ENCODE results near the gene PALLD.
"Not testable (repeated sequence)": the region's sequence is repeated elsewhere in the genome, so short reads cannot be mapped to it uniquely, and the experiment has no call there.

Gene PALLD

GRCh38 chr4:168496834-168497233 lies at the start of gene PALLD:
Gene PALLD (plus strand): TSS chr4:168497052.
- no peak for DNase-seq

- DNase-seq, result not testable (repeated sequence)
These were observed 47.8 kb upstream of the PALLD start for GRCh38 chr4:168449063-168449462.

- peak; percentile 68 for DNase-seq
These were observed 47.0 kb upstream of the PALLD start for GRCh38 chr4:168449719-168450452.

GRCh38 chr4:168451331-168451730 lies 45.5 kb upstream of the PALLD start:
- DNase-seq, result peak; percentile 17

GRCh38 chr4:168451744-168452390 lies 45.0 kb upstream of the PALLD start:
- DNase-seq, result peak; percentile 71

- no peak for DNase-seq
These were observed 43.7 kb upstream of the PALLD start for GRCh38 chr4:168453146-168453545.

GRCh38 chr4:168458256-168458655 lies 38.6 kb upstream of the PALLD start:
- DNase-seq, result not testable (repeated sequence)

GRCh38 chr4:168461821-168462220 lies 35.0 kb upstream of the PALLD start:
- DNase-seq, result no peak

- no peak for DNase-seq
These were observed 23.9 kb upstream of the PALLD start for GRCh38 chr4:168472920-168473319.

GRCh38 chr4:168474660-168475320 lies 22.1 kb upstream of the PALLD start:
- DNase-seq, result no peak

- no peak for DNase-seq
These were observed 21.1 kb upstream of the PALLD start for GRCh38 chr4:168475745-168476144.

- no peak for DNase-seq
These were observed 18.0 kb upstream of the PALLD start for GRCh38 chr4:168478868-168479267.

- peak; percentile 68 for DNase-seq
These were observed 15.8 kb upstream of the PALLD start for GRCh38 chr4:168480931-168481611.

- DNase-seq, result no peak
These were observed 13.0 kb upstream of the PALLD start for GRCh38 chr4:168483811-168484210.

GRCh38 chr4:168484626-168485025 lies 12.2 kb upstream of the PALLD start:
- DNase-seq, result no peak

GRCh38 chr4:168485156-168485910 lies 11.5 kb upstream of the PALLD start:
- no peak for DNase-seq

- DNase-seq, result peak; percentile 53
These were observed 10.0 kb upstream of the PALLD start for GRCh38 chr4:168486912-168487281.

GRCh38 chr4:168487282-168488035 lies 9.4 kb upstream of the PALLD start:
- DNase-seq, result no peak

- DNase-seq, result no peak
These were observed 8.0 kb upstream of the PALLD start for GRCh38 chr4:168488869-168489274.

GRCh38 chr4:168489616-168490015 lies 7.2 kb upstream of the PALLD start:
- no peak for DNase-seq

GRCh38 chr4:168490711-168491110 lies 6.1 kb upstream of the PALLD start:
- no peak for DNase-seq

- no peak for DNase-seq
These were observed 5.3 kb upstream of the PALLD start for GRCh38 chr4:168491563-168491962.

Data from activated CD4-positive, alpha-beta T cell treated with anti-CD3 and anti-CD28 coated beads, Interleukin-10, Interleukin-2, amounts not matched to agents 100 ng/mL and 50 ng/mL, durations not matched to agents 16 hours and 8 hours (primary cell).